Measurements from ENCODE around the gene THSD7A.

DNA sequence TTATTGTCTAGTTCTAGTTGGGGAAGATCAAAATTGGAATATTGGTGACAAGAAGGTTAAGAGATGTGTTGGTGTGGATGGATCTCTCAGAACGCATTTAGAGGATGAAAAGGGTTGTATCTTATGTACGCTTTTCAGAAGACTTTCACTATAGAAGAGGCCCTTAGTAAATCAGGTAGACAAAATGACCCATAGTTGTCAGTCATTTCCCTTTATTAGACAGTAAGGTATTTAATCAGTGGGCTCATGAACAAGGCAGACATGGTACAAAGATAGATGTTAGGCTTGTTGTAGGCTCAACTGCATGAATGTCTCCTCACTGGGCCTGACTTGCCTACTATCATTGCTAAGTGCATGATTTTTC is 499.2 kb downstream of the THSD7A start:
- no peak for TF ChIP-seq EP300 (conservative IDR thresholded peaks at IDR 0.05; ENCODE audit: poor library complexity, severe bottlenecking)
- no peak for TF ChIP-seq POLR2AphosphoS5 (IDR thresholded peaks at IDR 0.05)
- TF ChIP-seq, protein P1, sequence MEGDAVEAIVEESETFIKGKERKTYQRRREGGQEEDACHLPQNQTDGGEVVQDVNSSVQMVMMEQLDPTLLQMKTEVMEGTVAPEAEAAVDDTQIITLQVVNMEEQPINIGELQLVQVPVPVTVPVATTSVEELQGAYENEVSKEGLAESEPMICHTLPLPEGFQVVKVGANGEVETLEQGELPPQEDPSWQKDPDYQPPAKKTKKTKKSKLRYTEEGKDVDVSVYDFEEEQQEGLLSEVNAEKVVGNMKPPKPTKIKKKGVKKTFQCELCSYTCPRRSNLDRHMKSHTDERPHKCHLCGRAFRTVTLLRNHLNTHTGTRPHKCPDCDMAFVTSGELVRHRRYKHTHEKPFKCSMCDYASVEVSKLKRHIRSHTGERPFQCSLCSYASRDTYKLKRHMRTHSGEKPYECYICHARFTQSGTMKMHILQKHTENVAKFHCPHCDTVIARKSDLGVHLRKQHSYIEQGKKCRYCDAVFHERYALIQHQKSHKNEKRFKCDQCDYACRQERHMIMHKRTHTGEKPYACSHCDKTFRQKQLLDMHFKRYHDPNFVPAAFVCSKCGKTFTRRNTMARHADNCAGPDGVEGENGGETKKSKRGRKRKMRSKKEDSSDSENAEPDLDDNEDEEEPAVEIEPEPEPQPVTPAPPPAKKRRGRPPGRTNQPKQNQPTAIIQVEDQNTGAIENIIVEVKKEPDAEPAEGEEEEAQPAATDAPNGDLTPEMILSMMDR (IDR thresholded peaks at IDR 0.05; ENCODE audit: poor library complexity, severe bottlenecking): no peak
- TF ChIP-seq EZH2 (IDR thresholded peaks at IDR 0.05; ENCODE audit: borderline replicate concordance, insufficient read depth, low read length, poor library complexity, severe bottlenecking): no peak
- no peak for TF ChIP-seq SMC3 (conservative IDR thresholded peaks at IDR 0.05; ENCODE audit: poor library complexity)
